ENCODE data around the gene PCMTD2.
"Not testable (repeated sequence)": the region's sequence is repeated elsewhere in the genome, so short reads cannot be mapped to it uniquely, and the experiment has no call there.

Gene PCMTD2

DNA sequence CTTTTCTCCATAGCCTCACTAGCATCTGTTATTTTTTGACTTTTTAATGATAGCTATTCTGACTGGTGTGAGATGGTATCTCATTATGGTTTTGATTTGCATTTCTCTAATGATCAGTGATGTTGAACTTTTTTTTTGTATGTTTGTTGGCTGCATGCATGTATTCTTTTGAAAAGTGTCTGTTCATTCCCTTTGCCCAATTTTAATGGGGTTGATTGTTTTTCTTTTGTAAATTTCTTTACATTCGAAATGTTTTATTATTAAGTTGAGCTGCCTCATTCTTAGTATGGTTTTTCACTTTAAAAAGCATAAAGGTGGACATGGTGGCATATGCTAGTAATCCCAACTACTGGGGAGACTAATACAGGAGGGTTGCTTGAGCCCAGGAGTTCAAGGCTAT, 58.2 kb downstream of the PCMTD2 start:
- DNase-seq, result not testable (repeated sequence)

DNA sequence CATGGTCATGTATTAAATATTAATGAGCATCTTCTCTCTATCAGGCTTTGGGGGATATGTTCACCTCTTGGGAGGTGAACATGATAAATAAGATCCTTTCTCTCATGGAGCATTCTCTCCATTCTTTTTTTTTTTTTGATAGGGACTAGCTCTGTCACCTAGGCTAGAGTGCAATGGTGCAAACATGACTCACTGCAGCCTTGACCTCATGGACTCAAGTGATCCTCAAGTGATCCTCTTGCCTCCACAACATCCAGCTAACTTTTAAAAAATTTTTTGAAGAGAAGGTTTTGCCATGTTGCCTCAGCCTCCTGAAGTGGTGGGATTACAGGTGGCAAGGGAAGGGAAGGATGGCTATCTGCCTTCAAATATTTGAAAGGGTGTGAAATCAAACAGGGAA, 59.8 kb downstream of the PCMTD2 start:
- not testable (repeated sequence) for DNase-seq

DNA sequence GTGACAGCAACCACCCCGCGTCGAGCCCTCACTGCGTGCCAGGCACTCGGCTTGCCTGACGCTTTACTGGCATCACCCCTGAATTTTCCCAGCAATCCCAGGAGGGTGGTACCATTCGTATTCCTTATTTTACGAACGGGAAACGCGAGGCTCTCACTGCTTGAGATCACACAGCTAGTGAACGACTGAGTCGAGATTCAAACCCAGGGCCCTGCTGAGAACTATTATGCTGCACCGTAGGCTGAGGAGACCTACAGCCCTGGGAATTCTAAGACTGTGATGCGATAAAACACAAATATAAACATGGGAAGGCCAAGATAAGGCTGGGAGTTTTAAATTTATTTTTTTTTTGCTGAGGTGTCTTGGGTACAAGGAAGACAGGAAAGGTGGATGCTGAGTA, 60.3 kb downstream of the PCMTD2 start:
- not testable (repeated sequence) for DNase-seq

DNA sequence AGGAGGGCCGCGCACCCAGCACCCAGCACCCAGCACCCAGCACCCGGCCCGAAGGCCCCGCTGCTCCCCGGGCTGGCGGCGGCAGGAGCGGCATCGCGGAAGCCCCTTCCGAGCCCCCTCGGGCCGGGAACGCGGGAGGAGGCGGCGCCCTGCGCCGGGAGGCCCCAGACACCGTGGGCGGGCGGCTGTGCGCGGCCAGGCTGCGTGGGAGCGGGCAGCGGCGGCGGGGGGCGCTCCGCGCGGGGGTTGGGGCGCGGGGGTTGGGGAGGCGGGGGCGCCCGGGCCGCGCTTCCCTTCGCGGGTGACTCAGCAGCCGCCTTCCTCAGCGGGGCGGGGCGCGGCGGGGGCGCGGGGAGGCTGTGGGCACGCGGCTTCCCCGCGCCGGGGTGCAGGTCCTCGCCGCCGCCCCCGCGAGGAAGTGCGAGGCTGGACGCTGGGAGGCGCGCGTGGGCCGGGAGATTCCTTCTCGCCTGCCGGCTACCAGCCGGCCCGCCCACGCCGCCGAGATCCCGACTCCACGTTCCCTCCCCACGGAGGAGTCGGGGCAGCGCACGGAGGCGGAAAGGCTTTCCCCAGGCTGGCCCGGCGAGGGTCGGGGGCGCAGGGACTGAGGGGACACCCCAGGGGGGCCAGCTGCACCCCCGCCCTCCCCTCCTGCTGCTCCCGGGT, 61.0 kb downstream of the PCMTD2 start:
- peak; percentile 53 for DNase-seq

DNA sequence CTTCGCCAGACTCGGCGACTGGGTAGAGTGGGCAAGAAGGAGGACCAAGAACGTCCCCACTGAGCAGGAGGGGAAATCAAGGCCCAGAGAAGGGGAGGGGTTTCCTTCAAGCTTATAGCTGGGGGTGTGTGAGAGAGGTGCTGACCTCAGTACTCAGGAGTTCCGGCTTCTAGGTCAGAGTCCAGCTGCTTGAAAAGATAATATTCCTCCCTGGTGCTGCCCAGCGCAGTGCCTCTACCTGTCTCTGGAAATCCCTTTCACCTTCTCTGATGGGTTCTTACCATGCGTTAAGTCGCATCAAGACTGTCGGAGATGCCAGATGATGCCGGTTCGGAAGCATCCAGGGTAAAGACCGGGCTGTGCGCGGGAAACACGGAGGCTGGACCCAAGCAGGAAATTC, 61.8 kb downstream of the PCMTD2 start:
- DNase-seq, result not testable (repeated sequence)

DNA sequence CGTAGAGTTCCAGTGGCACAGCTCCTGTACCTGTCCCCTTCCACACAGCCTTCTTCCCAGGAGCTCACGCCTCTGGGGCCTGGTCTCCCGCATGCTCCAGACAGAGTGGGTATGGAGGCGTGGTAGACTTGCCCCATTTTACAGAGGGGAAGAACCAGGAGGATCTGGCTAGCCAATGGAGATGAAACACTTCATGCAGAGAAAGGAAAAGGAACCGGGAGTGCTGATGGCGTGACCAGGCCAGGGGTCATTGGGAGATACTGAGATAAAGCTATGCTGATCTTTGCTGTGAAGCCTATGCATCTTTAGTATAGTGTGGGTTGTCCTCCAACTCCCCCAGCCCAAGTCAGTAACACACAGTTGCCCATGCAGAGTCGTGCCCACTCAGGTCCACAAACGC, 62.5 kb downstream of the PCMTD2 start:
- not testable (repeated sequence) for DNase-seq

DNA sequence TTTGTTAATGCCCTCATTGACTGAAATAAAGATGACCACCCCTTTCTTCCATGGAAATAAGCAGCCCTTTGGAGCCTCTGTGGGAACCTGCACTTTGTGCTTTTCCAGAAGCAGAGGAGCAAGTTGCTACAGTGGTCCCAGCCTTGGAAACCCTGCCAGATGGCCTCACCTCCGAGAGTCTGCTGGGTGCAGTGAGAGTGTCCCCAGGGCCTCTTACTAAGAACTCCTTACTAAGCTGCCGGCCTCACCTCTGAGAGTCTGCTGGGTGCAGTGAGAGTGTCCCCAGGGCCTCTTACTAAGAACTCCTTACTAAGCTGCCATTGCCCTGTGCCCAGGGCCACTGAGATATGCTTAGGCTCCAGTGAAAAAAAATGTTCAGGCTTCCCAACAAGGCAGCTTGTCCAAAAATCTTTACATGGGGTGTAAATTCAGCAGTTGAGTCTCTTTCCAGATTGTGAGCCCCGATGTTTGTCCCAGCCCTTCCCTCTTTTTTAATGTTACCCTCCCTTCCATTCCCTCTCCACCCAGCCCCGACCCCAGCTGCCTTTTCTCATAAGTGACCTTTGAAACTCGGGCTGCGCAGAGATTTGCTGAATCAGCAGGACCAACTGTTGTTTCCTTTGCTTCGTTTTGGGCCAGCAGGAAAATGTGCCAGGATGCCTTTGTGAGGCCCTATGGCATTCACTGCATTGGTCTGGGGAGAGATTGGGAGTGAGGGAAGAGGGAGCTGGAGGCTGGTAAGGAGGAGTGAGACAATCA, 66.7 kb downstream of the PCMTD2 start:
- not testable (repeated sequence) for DNase-seq
